GM18499 (cell line): ENCODE data around the gene GTF2H4.
A peak's percentile ranks its signal among the peaks of the same experiment; 100 is the strongest.
"Not testable (repeated sequence)": the region's sequence is repeated elsewhere in the genome, so short reads cannot be mapped to it uniquely, and the experiment has no call there.

Source experiments
- ATAC-seq: cut with Tn5 transposase; IDR thresholded peaks from one replicate; pipeline ENCODE4 v1.9.1; 2021; ENCODE audit warnings: moderate number of reproducible peaks; ENCODE audit not compliant: insufficient read depth, unreplicated experiment

Gene GTF2H4

GRCh38 chr6:30893666-30894065, 14.3 kb upstream of the GTF2H4 start:
- no peak for ATAC-seq

DNA sequence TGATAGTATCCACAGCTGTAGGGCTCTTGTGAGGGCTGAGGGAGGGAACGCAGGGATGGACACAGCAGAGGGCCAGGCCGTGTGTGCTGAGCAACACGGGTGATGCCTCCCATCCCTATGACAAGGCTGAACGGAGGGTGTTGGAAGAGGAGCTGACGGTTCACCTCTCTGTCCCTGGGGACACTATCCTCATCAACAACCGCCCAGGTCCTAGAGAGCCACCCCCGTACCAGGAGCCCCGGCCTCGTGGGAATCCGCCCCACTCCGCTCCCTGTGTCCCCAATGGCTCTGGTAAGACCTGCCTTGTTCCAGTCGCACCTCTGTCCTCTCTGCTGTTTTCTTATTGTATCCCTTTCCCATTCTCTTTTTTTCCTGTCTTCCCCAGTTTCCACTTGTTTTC, 13.6 kb upstream of the GTF2H4 start:
- ATAC-seq = no peak

DNA sequence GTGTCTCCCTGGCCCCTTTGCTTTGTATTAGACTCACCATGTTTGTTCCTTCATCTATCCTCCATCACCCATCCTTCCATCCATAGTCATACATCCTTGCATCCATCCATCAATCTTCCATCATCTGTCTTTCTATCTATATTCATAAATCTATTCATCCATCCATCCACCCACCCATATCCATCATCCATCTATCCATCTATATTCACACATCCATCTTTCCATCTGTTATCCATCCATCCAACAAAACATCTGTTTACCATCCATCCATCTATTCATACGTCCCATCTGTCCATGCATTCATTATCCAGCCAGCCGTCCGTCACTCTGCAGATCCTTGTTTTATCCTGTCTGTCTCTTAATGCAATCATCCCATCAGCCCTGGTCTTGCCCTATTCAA, 13.1 kb upstream of the GTF2H4 start:
- no peak for ATAC-seq

DNA sequence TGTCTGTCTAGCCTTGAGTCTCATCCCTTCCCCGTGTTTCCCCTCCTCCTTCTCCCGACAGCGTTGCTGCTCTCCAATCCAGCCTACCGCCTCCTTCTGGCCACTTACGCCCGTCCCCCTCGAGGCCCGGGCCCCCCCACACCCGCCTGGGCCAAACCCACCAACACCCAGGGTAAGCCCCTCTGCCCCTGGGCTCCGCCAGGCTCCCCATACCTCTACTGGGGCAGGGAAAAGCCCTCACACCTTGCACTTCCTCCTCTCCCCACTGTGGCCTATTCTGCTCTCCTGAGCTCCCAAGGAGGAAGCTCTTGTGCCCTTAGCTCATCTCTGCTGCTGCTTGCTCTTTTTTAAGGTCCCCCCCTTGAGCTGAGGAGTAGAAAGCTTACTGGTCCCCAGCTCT, 12.7 kb upstream of the GTF2H4 start:
- ATAC-seq = no peak

DNA sequence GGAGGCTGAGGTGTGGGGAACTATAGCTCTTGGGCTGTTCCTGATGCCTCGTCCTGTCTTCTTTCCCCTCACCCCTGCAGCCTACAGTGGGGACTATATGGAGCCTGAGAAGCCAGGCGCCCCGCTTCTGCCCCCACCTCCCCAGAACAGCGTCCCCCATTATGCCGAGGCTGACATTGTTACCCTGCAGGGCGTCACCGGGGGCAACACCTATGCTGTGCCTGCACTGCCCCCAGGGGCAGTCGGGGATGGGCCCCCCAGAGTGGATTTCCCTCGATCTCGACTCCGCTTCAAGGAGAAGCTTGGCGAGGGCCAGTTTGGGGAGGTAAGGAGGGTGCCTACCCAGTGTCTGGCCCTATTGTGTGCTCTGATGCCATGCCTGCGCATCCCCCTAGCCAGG, 11.5 kb upstream of the GTF2H4 start:
- no peak for ATAC-seq

GRCh38 chr6:30897882-30898281, 10.1 kb upstream of the GTF2H4 start:
- no peak for ATAC-seq

DNA sequence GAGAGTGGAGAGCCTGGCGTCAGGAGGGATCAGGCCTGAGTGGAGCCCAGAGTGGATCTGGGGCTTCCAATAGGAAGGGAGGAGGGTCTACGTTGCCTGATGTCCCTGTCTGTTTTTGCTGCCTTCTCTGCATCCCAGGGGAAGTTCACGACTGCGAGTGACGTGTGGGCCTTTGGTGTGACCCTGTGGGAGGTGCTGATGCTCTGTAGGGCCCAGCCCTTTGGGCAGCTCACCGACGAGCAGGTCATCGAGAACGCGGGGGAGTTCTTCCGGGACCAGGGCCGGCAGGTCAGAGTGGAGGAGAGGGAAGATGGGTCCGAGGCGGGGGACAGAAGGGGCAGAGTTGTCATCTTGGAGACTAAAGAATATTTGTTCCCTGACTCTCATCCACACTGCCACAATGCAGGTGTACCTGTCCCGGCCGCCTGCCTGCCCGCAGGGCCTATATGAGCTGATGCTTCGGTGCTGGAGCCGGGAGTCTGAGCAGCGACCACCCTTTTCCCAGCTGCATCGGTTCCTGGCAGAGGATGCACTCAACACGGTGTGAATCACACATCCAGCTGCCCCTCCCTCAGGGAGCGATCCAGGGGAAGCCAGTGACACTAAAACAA, 9.2 kb upstream of the GTF2H4 start:
- ATAC-seq = no peak

DNA sequence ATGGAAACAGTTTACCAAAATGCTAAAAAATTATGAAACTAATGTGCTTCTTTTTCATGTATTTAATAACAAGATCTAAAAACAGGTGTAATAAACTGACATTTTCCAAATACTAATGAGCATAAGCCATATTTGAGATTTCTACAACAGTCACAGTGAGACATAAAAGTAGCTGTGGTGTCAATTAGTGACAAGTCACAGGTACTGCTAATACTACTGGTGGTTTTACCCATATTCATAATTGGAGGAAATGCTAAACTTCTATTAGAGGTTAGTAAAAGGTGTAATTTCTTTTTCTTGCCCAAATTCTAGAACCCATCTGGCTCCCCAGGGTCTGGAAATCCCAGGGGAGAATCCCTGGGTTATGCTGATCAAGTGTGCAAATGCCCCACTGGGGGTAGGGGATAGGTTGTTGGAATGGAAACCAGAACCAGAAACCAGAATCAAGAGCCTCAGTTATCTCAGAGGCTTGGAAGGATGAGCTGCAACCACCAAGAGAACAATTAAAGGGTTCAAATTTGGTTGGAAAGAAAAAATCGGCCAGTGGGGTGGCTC, 7.1 kb upstream of the GTF2H4 start:
- ATAC-seq = no peak

DNA sequence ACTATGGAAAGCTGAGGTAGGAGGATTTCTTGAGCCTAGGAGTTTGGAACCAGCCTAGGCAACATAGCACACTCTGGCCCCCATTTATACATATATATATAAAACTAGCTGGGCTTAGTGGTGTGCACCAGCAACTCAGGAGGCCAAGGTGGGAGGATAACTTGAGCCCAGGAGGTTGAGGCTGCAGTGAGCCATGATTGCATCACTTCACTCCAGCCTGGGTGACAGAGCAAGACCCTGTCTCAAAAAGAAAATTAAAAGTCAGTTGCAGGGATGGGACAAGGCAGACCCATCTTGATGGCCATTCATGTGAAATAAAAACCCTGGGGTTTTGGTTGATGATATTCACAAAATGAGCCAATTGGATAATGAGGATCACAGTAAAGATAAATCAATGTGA, 6.6 kb upstream of the GTF2H4 start:
- ATAC-seq = no peak

DNA sequence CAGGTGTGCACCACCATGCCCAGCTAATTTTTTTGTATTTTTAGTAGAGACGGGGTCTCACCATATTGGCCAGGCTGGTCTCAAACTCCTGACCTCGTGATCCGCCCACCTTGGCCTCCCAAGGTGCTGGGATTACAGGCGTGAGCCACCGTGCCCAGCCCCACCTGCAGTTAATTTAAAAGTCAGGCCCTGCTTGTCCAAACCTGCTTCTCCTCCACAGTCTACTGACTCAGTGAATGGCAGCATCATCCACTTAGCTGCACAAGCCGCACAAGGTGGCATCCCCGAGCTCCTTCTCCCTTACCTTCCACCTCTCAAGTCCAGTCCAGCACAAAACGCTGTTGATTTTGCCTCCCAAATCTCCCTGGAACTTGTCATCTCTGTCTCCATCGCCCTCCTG, 5.8 kb upstream of the GTF2H4 start:
- ATAC-seq = not testable (repeated sequence)

- ATAC-seq = no peak
These were observed 5.3 kb upstream of the GTF2H4 start for GRCh38 chr6:30902709-30903108.

GRCh38 chr6:30903236-30903635, 4.8 kb upstream of the GTF2H4 start:
- ATAC-seq = no peak

GRCh38 chr6:30907290-30907757, 683 bp upstream of the GTF2H4 start:
- not testable (repeated sequence) for ATAC-seq

GRCh38 chr6:30908700-30909099, 693 bp downstream of the GTF2H4 start:
- ATAC-seq = no peak

- not testable (repeated sequence) for ATAC-seq
These were observed 2.5 kb downstream of the GTF2H4 start for GRCh38 chr6:30910473-30910872.

DNA sequence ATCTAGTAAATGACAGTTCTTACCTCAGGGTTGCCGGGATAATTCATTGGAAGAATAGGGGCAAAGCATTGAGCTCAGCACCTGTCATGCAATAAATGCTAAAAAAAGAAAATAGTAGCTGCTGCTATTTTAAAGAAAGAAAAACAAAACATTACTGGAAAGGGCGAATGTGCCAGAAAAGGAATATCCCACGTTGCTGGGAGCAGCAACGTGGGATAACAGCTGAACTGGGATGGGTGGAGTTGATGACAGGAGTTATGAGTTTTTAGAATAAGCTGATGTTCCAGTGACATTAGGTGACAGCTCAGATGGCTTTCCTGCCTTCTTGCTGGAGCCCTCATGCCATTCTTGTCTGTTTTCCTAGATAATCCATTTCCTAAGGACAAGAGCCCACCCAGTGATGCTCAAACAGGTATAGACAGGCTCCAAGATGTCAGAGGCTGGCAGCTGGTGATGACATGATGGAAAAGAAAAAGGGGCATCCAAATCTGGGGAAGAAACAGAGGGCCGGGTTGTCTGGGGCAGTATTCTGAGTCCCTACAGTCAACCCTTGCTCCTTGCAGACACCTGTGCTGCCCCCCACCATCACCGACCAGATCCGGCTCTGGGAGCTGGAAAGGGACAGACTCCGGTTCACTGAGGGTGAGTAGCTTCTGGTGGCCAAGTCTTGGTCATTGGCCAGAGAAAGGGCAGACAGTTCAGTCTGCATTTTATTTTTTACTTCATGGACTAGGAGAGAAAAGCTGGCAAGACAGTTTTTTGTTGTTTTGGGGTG, 4.9 kb downstream of the GTF2H4 start:
- ATAC-seq = no peak

DNA sequence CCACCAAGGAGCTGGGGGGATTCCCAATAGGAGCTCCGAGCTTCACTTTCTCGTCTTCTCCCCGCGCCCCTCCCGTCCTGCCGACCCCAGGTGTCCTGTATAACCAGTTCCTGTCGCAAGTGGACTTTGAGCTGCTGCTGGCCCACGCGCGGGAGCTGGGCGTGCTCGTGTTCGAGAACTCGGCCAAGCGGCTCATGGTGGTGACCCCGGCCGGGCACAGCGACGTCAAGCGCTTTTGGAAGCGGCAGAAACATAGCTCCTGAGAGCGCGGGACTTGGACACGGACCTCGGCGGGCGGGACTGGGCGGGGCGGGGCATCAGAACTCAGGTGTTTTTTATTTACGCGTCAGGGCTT, 5.7 kb downstream of the GTF2H4 start:
- ATAC-seq = no peak

- ATAC-seq = peak; percentile 48
These were observed 6.3 kb downstream of the GTF2H4 start, which contains the start of gene VARS2 for GRCh38 chr6:30914076-30914853. TSS of gene VARS2 (plus strand) at chr6:30914238. CDS start at chr6:30914837, 599 bp downstream.

GRCh38 chr6:30914854-30915590, 7.0 kb downstream of the GTF2H4 start:
- no peak for ATAC-seq

- ATAC-seq = no peak
These were observed 7.6 kb downstream of the GTF2H4 start for GRCh38 chr6:30915591-30915946.
